GM18517 (cell line): Measurements from ENCODE around the gene WDR44.
"Not testable (repeated sequence)": the region's sequence is repeated elsewhere in the genome, so short reads cannot be mapped to it uniquely, and the experiment has no call there.

Source experiments
- ATAC-seq: cut with Tn5 transposase; IDR thresholded peaks from one replicate; pipeline ENCODE4 v1.9.1; 2021; ENCODE audit warnings: mild to moderate bottlenecking, moderate library complexity; ENCODE audit not compliant: unreplicated experiment

The WDR44 gene, protein sequence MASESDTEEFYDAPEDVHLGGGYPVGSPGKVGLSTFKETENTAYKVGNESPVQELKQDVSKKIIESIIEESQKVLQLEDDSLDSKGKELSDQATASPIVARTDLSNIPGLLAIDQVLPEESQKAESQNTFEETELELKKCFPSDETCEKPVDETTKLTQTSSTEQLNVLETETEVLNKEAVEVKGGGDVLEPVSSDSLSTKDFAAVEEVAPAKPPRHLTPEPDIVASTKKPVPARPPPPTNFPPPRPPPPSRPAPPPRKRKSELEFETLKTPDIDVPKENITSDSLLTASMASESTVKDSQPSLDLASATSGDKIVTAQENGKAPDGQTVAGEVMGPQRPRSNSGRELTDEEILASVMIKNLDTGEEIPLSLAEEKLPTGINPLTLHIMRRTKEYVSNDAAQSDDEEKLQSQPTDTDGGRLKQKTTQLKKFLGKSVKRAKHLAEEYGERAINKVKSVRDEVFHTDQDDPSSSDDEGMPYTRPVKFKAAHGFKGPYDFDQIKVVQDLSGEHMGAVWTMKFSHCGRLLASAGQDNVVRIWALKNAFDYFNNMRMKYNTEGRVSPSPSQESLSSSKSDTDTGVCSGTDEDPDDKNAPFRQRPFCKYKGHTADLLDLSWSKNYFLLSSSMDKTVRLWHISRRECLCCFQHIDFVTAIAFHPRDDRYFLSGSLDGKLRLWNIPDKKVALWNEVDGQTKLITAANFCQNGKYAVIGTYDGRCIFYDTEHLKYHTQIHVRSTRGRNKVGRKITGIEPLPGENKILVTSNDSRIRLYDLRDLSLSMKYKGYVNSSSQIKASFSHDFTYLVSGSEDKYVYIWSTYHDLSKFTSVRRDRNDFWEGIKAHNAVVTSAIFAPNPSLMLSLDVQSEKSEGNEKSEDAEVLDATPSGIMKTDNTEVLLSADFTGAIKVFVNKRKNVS

DNA sequence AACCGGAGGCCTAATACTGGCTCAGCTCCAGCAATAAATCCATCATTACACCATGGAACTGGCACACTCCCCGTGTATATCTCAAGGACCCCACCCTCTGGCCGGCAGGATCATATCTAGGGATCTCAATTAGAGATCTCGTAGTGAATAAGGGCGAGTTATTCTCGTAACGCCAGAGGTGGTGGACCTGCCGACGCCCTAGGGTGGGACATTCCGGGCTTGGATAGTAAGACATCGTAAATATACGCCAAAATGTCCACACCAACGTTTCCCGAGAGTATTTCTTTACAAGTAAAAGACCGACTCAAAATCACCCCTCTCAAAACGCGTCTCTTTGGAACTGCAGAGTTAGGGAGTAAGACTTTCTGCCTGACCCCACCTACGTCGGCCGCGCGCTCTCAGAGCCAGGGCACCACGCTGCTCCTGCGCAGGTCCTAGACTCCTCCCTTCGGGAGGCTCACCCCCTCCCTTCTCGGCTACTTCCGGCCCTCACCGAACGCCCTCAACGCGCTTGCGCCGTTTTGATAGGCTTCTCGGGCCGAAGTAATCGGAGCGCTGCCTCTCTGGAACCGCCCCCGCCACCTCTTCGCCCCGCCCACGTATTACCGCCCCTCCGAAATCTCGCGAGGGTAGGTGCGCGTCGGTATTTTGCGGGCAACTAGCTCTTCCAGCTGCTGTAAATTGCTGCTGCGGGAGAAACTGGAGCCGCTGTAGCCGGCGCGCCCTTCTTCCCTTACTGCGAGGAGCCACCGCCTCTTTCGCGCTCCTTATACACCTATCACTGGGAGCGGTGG, at the start of gene WDR44:
WDR44 (plus strand) TSS at position 643 of the 794 bp plus-strand sequence. CDS start 398 bp downstream, outside the sequence.
- peak; percentile 84 for ATAC-seq

DNA sequence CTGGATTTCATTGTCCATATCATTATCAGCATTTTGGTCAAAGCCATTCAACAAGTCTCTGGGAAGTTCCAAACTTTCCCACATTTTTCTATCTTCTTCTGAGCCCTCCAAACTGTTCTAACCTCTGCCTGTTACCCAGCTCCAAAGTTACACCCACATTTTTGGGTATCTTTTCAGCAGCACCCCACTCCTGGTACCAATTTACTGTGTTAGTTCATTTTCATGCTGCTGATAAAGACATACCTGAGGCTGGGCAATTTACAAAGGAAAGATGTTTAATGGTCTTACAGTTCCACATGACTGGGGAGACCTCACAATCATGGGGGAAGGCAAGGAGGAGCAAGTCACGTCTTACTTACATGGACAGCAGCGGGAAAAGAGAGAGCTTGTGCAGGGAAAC, 40.1 kb upstream of the WDR44 start:
- ATAC-seq, result not testable (repeated sequence)

DNA sequence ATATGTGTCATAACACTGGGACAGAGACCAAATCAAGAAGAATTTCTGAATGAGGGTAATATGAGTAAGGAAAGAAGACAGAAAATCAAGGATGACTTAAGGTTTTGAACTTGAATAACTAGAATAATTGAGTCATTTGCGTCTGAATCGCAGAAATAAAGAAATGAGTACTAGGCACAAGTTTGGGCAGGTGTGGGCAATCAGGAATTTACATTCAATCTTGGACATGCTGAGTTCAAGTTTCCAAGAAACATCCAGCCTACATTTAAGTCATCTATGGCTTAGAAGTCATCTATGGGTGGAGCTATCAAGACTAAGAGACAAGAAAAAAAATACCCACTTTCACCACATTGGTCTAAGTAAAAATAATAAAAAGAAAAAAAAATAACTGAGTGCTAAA, 30.4 kb upstream of the WDR44 start:
- no peak for ATAC-seq

DNA sequence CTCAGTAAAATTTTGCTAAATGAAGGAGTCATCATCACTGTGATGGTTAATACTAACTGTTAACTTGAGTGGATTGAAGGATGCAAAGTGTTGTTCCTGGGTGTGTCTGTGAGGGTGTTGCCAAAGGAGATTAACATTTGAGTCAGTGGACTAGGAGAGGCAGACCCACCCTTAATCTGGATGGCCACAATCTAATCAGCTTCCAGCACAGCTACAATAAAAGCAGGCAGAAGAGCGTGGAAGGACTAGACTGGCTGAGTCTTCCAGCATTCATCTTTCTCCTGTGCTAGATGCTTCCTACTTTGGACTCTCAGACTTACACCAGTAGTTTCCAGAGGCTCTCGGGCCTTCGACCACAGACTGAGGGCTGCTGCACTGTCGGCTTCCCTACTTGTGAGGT, 21.3 kb upstream of the WDR44 start:
- ATAC-seq, result no peak

DNA sequence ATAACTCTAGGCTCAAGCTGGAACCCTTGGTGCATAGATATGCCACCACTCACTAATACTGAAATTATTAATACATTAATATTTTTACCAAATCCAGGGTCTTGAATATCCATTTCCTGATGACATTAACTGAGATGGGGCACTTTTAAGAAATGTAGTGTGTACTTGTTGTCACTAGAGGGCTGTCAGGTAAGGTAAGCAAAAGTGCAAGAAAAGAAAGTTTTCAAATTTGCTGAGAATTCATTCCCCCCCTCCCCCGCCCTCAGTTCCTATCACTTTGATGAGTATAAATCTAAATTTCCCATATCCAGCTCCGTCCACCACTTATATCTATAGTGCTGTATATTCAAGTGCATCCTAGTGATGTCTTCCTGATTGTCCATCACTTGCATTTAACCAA, 20.5 kb upstream of the WDR44 start:
- no peak for ATAC-seq

DNA sequence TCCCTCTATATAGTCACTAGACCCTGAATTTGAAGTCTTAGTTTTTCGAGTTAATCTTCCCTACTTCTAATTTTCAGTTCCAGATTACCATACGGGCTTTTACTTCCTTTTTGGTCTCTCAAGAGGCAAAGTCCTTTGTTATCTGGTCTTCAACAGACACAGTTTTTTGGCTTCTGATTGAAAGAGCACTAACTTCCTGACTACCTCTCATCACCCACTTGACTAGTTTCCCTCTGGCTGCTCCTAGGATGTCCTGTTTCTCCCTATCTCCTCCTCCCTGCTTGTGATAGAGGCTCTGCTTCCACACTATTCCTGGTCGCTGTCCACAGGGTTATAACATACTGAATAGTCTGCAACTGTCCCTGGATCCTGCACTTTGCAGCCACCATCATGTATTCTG, 16.7 kb upstream of the WDR44 start:
- no peak for ATAC-seq

DNA sequence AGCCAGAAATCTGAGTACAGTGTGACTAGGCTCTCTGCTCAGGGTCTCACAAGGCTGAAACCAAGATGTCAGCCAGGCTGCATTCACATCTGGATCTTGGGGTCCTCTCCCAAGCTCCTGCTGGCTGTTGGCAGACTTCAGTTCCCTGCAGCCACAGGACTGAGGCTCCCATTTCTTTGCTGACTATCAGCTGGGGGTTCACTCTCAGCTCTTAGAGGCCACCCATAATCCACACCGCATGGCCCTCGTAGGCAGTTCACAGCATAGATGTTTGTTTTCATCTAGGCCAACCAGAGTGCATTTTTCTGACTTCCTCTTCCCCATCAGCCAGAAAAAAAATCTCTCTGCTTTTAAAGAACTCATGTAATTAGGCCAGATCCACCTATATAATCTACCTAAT, 8.2 kb upstream of the WDR44 start:
- no peak for ATAC-seq

DNA sequence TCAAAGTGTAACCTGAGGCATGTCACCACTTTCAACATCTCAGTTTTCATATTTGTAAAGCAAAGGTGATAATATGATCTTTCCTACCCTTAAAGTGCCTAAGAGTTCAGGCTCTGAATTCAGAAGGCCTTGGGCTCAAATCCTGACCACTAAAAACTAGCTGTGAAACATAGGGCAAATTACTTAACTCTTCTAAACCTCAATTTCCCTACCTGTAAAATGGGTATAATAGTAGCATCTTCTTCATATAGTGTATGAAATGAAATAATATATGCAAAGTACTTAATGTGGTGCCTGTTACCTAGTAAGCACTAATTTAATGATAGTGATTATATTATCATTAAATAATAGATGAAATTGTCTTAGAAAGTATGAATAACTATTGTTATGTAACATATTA, 7.0 kb upstream of the WDR44 start:
- ATAC-seq, result no peak

DNA sequence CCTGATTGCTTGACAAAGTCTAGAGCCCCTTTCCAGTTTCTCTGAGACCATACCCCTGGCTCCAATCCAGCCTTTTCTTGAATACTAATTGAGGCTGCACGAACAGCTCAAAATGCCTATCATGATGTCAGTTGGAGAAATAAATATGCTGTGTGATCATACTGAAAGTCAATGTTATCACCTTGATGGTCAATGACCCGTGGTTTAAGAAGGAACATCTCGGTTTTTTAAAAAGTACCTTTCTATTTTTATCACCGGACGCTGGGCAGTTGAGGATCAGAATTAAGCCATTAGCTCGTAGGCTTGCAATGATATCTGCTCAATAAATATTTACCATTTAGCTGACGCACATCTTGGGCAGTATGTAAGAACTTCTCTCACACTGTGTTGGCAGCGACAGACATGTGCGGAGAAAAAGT, 852 bp upstream of the WDR44 start:
- peak; percentile 11 for ATAC-seq

DNA sequence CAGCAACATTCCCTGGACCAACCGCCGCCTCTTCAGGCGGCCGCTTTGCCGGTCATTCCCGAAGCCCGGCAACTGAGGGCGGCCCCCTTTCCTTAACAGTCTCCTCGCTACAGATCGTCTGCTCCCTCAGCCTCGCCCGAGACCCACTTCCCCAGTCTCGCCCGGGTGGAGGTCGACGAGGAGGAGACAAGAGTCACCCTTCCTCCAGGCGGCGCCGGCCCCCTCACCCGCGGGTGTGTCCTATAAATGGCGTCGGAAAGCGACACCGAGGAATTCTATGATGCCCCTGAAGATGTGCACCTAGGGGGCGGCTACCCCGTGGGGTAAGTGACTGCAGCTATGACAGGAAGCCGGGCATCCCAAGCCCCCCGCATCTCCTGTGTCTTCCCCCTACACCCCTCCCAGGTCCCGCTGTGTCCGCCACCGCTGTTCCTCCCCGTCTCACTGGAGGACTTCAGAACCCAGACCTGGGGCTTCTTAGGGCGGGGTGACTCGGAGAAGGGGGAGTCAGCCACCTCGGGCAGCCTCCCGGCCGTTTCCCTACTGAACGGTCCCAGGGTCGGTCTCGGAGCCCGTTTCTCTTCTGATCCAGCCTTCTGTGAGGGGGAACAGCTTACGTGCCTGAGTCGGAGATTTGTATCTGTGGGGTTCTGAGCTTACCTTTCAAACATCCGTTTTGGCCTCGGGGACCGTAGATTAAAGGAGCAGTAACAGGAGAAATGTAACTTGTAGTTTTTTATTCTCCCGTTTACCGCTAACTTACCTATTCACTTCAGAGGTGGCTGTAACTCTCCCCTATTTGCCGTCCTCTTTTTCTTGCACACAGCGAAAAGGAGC, 570 bp downstream of the WDR44 start:
- ATAC-seq, result peak; percentile 19

DNA sequence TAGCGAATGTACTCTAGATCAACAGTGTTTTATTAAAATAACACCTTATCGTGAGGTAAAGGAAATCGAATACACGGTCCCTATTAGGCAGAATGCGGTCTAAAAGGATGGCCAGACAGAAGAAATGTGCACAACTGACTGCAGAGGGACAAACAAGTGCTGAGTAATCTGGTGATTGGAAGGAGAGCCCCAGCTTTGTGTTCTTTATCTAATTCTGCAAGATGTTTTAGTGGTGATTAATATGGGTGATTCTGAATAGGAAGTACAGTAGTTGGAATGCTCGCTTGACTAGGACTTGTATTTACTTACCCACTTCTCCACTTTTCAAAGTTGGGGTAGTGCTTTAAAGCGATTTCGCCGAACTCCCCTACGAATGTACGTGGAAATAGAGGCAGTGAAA, 1.2 kb downstream of the WDR44 start:
- ATAC-seq, result no peak

DNA sequence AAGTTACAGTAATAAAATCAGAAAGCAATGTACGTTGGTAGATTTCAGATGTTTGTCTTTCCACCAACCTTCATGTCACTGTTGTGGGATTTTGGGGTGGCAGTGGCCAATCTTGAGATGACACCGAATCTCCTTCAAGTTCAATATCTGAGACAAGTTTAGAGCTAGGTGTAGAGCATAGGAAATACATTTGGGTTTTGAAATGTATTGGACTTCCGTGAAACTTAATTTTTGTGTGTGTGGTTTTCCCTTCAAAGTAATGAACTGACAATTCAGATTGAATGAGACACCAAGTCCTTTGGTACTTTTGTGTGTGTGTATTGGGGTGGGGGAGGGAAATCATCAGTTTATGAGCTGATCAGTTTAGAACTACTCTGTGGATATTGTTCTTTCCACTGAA, 1.8 kb downstream of the WDR44 start:
- ATAC-seq, result no peak

DNA sequence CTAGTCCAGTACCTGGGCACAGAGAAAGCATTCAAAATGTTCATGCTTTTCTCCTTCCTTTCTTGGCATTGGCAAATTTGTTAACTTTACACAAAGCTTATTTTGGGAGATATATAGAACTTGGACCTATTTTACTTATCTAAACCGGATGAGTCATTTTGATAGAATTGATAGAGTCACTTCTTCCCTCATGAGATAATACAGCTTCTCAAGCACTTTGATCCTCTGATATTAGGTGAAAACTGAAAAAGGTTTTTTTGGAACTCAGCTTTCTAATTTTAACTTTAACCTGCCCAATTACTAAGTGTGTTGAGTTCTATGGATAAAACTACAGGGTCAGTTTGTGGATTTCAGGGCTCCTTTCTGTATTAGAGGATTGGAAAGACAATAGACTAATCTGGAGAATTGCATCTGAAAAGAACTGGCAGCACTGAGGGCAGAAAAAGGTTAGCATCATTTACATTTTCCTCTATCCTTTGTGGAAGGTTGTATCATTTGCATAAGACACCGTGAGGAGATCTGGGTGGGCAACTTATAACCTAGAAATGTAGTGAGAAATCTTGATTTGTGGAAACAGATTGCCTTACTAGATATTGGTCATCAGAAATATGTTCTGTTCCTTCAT, 2.4 kb downstream of the WDR44 start:
- no peak for ATAC-seq

DNA sequence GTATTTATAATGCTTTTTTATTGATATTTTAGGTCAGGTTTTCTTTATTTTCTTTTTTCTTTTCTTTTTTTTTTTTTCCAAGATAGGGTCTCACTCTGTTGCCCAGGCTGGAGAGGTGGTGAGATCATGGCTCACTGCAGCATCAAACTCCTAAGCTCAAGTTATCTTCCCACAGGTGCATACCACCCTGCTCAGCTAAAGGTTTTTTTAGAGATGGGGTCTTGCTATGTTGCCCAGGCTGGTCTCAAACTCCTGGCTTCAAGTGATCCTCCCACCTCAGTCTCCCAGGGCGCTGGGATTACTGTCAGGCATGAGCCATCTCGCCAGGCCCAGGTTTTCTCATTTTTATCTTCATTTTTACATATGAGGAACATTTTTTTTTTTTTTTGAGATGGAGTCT, 3.3 kb downstream of the WDR44 start:
- no peak for ATAC-seq

DNA sequence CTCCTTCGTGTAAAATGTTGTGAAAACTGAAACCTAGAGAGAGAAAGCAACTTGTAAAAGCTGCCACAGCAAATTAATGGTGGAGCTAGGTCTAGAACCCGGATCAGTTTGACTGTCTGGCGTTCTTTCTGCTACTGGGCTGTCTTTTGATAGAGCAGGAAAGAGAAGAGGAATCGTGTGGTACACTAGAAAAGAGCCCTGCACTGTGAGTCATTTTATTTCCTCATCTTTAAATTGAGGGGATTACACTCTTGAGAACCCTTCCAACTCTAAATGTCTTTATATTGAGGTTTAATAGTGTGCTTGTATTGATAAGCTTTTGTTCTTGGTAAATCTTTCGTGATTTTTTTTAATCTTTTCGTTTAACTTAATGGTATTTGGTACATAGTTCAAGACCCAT, 4.3 kb downstream of the WDR44 start:
- ATAC-seq, result no peak

DNA sequence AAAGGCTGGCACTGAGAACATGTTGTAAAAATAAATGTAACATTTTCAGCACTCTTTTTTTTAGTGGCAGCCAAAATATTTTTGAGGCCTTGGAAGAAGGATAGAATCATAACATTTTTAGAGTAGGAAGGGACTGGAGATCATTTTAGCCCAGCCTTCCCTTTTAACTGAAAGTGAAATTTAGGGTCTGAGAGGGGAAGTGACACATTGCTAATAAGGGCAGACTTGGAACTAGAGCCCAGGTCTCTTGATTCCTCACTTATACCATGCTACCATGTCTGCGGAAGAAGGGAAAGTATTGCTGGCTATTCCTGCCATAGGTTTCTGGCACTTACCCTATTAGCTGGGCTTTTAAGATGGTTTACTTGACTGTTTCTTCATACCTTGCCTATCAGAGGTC, 4.8 kb downstream of the WDR44 start:
- peak; percentile 34 for ATAC-seq

DNA sequence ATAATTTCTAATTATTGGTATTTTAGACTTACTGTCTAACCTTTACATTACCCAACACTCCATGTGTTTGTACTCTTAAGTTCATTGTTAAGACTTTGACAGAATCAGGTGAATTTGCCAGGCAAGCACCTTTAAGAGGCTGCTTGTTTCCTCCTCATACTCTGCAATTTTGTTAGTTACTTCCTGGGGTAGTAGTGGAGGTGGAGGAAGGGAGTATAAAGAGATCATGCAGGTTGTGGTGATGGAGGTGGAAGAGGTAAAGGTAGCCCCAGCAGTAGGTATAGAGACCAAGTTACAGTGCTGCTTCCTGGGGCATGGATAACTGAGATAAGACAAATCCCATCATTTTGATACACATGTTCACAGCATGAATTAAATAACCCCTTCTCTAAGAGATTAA, 6.7 kb downstream of the WDR44 start:
- ATAC-seq, result no peak

DNA sequence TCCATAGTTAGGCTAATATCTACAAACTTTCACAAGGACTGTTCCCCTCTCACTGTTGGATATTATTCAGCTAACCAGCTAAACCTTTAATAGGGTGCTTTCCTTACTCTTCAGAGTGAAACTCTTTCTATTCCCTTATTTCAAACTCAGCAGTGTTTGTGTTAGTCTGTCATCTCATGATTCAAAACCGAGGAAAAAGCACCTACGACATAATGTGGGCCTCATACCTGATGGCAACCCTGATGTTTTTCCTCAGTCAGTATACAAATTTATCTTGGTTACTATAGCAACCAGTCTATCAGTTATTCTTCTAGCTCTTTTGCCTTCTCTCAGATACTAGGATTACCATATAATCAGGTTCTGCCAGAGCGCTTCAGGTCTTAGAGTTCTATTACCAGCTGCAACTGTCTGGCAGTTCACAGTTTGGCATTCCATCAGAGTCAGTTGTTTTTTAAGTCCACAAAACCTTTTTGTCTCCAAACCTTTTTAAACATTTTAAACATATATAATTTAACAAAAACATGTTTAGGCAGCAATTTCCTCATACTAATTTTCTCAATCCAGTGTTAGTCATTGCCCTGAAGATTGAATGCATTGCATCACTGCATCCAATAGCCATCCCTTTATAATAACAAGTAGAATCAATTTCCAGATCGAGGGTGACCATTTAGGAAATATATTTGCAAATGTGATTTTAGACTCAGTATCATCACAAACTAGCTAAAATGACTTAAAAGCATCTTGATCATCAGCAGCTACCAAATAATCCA, 7.4 kb downstream of the WDR44 start:
- peak; percentile 38 for ATAC-seq
